ENCODE results near the gene PBRM1. TPM values are rescaled to one million over a fixed set of nuclear protein-coding genes. Genes with fewer than 3 reads are reported as not detected.

PBRM1 gene
- total RNA-seq, 1 donor from 2014 or later: 122 TPM

DNA sequence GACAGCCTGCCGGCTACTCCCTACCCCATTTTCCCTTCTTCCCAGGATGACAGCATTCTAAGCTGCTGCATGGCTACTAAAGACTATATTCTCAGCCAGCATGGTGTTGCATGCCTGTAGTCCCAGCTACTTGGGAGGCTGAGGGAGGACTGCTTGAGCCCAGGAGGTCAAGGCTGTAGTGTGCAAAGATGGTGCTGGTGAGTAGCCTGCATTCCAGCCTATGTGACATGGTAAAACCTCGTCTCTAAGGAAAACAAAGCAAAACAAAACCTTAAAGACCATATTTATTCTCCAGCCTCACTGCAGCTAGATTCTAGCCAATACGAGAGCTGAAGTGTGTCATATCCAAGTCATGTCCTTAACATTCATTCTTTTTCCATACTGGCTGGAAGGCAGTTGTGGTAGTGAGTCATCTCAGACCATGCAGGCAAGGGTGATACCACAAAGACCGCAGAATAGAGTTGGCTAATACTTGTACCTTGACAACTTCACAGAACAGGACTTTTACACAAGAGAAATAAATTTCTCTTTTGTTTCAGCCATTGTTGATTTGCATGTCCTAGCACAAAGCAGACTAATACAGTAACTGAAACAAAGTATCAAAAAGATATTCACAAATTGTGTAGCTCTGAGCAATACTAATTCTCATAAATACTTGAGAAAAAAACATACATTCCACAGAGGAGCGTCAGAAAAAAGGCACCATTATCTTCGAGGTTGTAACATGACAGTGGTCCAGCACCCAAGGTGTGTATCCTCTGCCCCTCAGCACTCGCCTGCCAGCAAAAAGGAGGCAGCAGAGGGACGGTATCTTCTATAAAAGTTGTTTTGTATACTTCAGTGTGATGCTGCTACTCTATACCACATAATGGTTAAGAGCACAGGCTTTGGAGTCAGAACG lies 14.8 kb downstream of the PBRM1 start:
- peak; percentile 57 for DNase-seq (ENCODE audit: low spot score)

- no peak for DNase-seq (ENCODE audit: low spot score)
Measured at GRCh38 chr3:52663098-52663497, 22.6 kb downstream of the PBRM1 start.

GRCh38 chr3:52660046-52660445 lies 25.7 kb downstream of the PBRM1 start:
- no peak for DNase-seq (ENCODE audit: low spot score)

GRCh38 chr3:52655895-52656294 lies 29.8 kb downstream of the PBRM1 start:
- no peak for DNase-seq (ENCODE audit: low spot score)

DNA sequence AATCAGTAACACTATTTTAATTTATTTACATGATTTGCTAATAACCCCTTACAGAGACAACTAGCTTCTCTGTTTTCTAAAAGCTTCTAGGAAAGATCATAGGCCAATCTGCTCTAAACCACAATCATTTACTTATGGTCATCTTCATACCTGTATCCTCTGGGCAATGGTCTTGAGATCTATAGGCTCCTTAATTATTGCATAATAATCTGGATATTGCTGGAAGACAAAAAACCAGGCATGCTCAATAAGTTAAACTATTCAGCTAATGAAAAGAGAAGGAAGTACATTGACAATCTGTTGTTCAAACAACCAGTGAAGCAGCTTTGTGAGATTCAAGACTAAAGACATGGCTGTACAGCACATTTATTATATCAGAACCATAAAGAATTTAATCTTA lies 34.1 kb downstream of the PBRM1 start:
- no peak for DNase-seq (ENCODE audit: low spot score)

GRCh38 chr3:52650439-52650838 lies 35.3 kb downstream of the PBRM1 start:
- no peak for DNase-seq (ENCODE audit: low spot score)

- DNase-seq (ENCODE audit: low spot score): no peak
Measured at GRCh38 chr3:52649461-52650210, 36.1 kb downstream of the PBRM1 start.

GRCh38 chr3:52645549-52645948 lies 40.2 kb downstream of the PBRM1 start:
- DNase-seq (ENCODE audit: low spot score): no peak

DNA sequence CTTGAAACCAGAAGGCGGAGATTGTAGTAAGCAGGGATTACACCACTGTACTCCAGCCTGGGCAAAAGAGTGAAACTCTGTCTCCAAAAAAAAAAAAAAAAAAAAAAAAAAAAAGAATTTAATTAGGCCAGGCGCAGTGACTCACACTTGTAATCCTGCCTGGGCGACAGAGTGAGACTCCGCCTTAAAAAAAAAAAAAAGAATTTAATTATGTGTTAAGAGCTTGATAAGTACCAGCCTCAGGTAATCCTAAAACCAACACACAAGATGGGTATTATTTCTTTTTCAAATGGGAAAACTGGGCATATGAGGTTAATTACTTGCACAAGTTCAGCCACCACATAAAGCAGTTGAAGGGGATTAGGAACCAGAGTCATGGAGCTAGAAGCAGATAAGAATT lies 49.0 kb downstream of the PBRM1 start:
- DNase-seq (ENCODE audit: low spot score): no peak

DNA sequence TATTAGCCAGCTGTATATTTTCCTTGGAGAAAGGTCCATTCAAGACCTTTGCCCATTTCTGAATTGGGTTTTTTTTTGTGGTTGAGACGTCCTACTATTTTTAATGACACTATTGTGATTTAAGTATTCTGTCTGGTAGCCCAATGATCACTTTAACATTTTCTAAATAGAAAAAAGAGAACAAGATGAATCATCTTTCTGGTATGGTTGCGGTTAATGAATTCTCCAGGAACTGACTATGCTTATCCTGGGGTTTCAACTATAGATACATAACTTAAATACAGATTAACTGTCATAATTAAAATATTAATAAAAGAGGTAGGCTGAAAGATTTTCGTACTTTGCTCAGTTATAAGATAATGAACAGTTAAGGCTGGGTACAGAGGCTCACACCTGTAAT lies 51.9 kb downstream of the PBRM1 start:
- no peak for DNase-seq (ENCODE audit: low spot score)

- DNase-seq (ENCODE audit: low spot score): no peak
Measured at GRCh38 chr3:52625041-52625440, 60.7 kb downstream of the PBRM1 start.

DNA sequence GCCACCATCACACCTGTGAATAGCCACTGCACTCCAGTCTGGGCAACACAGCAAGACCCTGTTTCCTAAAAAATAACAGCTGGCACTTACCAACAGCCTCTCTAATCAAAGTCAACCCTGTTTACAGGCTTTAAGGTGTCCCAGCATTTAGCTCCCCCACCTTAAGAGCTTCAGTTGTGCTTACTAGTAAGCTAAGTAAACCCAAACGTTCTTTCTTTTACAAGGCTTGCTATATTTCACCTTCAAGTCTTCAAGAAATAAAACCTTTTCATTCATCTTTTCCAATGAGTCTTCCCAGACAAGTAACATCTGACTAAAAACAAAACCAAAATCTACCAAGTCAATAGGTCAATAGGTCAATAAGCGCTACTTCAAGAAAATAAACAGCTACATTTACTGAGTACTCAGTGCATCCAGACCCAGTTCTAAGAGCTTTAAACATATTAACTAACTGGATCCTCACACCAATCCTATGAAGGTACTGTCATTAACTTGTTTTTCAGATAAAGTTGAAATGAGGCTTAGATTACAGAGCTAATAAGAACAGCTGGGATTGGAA lies 62.4 kb downstream of the PBRM1 start:
- no peak for DNase-seq (ENCODE audit: low spot score)

GRCh38 chr3:52620580-52620979 lies 65.1 kb downstream of the PBRM1 start:
- no peak for DNase-seq (ENCODE audit: low spot score)

- no peak for DNase-seq (ENCODE audit: low spot score)
Measured at GRCh38 chr3:52615166-52615565, 70.5 kb downstream of the PBRM1 start.

- DNase-seq (ENCODE audit: low spot score): no peak
Measured at GRCh38 chr3:52614689-52615088, 71.0 kb downstream of the PBRM1 start.

DNA sequence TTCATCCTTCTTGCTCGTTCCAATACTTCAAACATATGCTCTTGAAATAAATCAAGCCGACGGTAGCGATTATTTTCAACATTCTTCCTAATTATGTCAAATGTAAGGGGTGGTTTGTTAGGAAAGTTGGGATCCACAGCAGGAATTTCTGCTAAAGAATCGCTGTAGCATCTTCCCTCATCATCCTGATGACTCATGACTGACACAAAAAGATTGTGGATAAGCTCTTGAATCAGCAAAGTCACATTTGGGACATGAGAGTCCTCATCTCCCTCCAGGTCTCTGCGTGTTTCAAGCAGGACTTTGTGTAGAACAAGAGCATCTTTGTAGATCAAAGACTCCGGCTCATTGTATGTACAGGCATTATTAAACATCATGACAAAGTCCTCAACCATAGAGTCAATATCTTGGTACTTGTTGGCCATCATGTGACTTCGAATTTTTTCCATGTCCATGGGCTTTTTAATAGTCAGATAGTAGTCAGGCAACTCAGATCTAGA lies 76.3 kb downstream of the PBRM1 start:
- no peak for DNase-seq (ENCODE audit: low spot score)

GRCh38 chr3:52608337-52608736 lies 77.4 kb downstream of the PBRM1 start:
- no peak for DNase-seq (ENCODE audit: low spot score)

DNA sequence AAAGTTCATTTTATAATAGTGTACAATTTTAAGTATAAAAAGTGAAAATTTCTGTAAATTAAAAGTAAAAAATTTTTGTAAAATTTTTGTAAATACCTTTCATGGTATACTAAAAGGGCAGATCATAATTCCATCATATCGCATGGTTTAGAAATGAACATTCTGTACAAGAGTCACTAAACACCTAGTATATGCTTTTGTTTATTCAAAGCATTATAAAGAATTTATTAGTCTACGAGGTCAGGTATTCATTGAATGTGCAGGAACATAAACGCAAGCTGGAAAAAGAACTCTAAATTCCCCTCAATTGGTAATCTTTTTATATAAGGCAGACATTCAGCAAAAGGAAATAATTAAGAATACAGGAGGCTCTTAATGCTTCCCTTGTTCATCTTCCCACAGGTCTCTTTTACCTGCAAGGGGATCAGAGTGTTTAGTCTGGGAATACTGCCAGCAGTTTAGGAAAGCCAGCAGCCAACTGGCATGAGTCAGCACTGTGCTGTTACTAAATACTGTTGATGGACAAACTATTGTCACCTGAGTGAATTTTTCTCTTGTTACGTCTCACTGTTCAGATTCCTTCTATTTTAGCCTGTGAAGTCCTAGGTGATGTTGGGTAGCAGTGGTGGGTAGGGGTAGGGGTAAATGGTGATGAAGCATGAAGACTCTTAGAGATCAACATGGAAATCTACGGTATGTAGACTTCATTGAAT lies 79.2 kb downstream of the PBRM1 start:
- DNase-seq (ENCODE audit: low spot score): no peak

DNA sequence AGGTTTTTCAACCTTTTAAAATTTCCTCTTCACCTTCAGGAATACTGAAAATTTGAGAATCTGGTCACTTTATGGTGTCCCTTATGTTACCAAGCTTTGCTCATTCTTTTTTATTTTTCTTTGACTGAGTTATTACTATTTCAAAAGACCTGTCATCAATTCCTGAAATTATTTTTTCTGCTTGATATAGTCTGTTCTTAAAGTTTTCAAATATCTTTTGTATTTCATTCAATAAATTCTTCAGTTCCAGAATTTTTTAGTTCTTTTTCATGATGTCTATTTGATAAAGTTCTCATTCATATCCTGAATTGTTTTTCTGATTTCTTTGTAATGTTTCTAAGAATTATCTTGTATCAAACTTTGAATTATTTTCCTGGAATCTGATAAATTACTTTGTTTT lies 85.5 kb downstream of the PBRM1 start:
- no peak for DNase-seq (ENCODE audit: low spot score)

DNA sequence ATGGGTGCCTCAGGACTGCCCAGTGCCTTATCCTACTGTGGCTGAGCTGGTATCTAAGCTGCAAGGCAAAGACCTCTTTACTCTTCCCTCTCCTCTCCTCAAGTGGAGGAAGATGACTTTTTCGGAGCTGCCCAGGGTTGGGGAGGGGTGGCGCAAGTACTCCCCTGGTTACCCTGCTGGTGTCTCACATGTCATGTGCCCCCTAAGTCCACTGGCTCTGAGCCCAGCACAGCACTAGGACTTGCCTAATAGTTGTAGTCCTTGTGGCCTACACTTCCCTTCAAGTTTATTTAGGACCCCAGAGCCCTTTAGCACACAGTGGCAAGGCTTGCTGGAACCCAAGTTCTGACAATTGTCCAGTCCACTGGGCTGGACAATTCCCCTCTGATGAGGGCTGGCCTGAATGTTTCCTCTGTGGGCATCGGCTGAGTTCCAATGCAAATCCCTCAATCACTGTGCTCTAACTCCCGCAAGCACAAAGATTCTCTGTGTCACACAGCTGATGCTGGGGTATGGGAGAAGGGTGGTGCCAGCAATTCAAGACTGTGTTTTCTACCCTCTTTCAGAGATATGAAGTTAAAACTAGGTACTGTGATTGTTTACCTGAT lies 89.0 kb downstream of the PBRM1 start:
- DNase-seq (ENCODE audit: low spot score): no peak

DNA sequence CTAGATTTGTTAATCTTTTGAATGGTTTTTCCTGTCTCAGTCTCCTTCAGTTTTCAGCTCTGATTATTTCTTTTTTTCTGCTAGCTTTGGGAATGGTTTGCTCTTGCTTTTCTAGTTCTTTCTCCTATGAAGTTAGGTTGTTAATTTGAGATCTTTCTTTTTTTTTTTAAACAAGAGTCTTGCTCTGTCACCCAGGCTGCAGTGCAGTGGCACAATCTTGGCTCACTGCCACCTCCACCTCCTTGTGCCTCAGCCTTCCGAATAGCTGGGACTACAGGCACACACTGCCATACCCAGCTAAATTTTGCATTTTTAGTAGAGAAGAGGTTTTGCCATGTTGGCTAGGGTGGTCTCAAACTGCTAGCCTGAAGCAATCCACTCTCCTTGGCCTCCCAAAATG lies 92.6 kb downstream of the PBRM1 start:
- no peak for DNase-seq (ENCODE audit: low spot score)

All from umbilical cord (tissue), 2 donors.